WTC11 (cell line): ENCODE measurements around the gene TDRD3.

Source experiments
- AFF4 ChIP-seq: sonication (generic); formaldehyde crosslinking; IDR thresholded peaks from 2 replicates; pipeline ENCODE4 v1.8.1; 2023; ENCODE audit warnings: mild to moderate bottlenecking, missing genetic modification reagents, borderline replicate concordance
- ATF6 ChIP-seq: sonication (generic); formaldehyde crosslinking; IDR thresholded peaks from 2 replicates; pipeline ENCODE4 v1.8.1; 2023; ENCODE audit warnings: mild to moderate bottlenecking, missing genetic modification reagents
- CTCF ChIP-seq: fragments of 200-600 bp; IDR thresholded peaks from 2 replicates; pipeline ENCODE4 v1.8.0; 2022; ENCODE audit warnings: antibody characterized with exemption
- OVOL2 ChIP-seq: fragments of 250-450 bp; sonication (Bioruptor Pico); IDR thresholded peaks from 2 replicates; pipeline ENCODE4 v1.9.0; 2021; ENCODE audit warnings: mild to moderate bottlenecking, borderline replicate concordance
- USF2 ChIP-seq: sonication (generic); formaldehyde crosslinking; IDR thresholded peaks from 2 replicates; pipeline ENCODE4 v1.8.1; 2023; ENCODE audit warnings: mild to moderate bottlenecking, missing genetic modification reagents, moderate library complexity
- ZNF512 ChIP-seq: sonication (generic); formaldehyde crosslinking; IDR thresholded peaks from 2 replicates; pipeline ENCODE4 v1.8.1; 2022; ENCODE audit warnings: missing genetic modification reagents, borderline replicate concordance
- ZNF671 ChIP-seq: fragments of 250-450 bp; sonication (Bioruptor Pico); IDR thresholded peaks from 2 replicates; pipeline ENCODE4 v1.8.0; 2021; ENCODE audit warnings: mild to moderate bottlenecking

- TF ChIP-seq ATF6 (CRISPR knock-in tag) (no peak), ZNF512 (CRISPR knock-in tag) (no peak), CTCF (no peak), AFF4 (CRISPR knock-in tag) (no peak), USF2 (CRISPR knock-in tag) (no peak), OVOL2 (no peak), ZNF671 (no peak)
Measured at GRCh38 chr13:60348097-60348496, 48.9 kb upstream of the TDRD3 start.
